RPMI8226 (cell line): Measurements from ENCODE around the gene SBF2.

Experiments used
- DNase-seq: peaks from one replicate; pipeline ENCODE4 v3.0.0-alpha.2; 2015

SBF2 gene

GRCh38 chr11:9831122-9831521 lies 462.9 kb downstream of the SBF2 start:
- no peak for DNase-seq

GRCh38 chr11:9827708-9828107 lies 466.3 kb downstream of the SBF2 start:
- no peak for DNase-seq

- no peak for DNase-seq
Measured at GRCh38 chr11:9826390-9826789, 467.6 kb downstream of the SBF2 start.

- DNase-seq, result no peak
Measured at GRCh38 chr11:9825895-9826294, 468.1 kb downstream of the SBF2 start.

DNA sequence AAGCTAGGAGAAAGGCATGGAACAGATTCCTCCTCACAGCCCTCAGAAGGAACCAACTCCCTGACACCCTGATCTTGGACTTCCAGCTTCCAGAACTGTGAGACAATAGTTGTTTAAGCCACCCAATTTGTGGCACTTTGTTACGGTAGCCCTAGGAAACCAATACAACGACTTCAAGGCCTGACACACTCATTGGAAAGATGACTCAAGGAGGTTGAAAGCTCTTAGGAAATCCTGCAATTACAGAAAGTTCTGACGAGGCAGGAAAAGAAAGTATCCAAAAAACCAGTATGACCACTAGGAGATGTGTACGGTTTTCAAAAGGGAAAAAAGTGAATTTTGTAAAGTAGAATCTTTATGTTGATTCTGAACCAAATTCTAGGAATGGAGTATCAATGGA lies 468.7 kb downstream of the SBF2 start:
- no peak for DNase-seq

GRCh38 chr11:9823887-9824385 lies 470.1 kb downstream of the SBF2 start:
- no peak for DNase-seq

GRCh38 chr11:9823439-9823838 lies 470.6 kb downstream of the SBF2 start:
- DNase-seq, result no peak

DNA sequence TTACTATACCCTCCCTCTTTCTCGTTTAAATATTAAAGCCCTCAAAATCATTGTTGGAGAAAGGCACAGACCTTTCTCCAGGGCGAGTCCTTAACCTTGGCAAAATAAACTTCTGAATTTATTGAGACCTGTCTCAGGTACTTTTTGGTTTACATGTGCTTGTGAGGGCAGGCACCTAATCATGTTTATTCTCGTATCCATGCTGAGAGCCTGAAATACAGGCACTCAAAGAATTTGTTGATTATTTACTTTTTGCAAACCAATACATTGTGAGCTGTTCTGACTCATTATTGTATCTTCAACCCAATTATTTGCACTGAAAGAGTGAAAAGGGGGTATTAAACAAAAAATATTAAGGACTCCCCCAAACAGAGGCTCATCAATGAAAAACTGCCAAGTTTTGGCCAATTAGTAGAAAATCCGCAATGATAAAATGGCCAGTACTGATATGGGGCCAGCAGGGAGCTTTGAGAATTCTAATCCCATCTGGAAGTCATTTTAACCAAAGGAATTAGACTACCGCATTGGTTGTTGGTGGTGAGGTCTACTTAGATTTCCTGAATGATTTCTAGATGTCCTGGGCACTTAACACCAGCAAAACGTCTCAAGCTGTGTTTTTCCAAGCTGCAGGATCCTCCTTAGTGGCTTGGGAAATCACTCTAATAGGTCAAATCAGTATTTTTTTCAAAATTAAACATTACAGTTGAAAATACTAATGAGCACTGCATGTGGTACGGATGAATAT lies 472.8 kb downstream of the SBF2 start:
- no peak for DNase-seq

GRCh38 chr11:9820260-9820659 lies 473.8 kb downstream of the SBF2 start:
- DNase-seq, result no peak

GRCh38 chr11:9817191-9817590 lies 476.8 kb downstream of the SBF2 start:
- DNase-seq, result no peak

DNA sequence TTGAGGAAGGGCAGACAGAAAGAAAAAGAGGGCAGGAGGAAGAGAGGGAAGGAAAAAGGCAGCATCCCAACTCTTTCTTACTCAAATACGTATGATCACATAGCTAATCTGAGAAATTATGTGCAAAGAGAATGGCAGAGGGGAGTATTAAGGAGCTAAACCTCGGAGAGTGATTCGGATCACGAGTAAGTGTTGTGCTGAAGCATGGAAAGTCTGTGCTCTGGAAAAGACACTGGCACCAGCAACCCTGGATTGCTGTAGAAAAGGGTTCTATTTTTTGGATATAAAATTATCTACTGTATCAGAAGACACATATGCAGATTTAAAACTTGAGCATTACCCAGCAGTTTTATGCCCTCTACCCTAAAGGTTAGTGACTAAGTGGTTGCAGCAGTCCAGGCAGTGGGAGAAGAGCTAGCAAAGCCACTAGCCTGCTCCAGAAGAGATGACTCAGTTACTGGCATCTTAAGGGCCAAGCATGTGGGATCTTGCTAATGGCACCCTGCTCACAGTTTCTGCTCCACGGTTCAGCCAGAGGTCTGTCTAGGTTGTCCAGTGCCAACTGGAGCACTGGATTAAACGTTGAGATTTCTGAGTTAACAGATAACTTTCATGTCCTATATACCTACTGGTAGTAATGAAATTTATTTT lies 478.4 kb downstream of the SBF2 start:
- DNase-seq, result no peak

- DNase-seq, result no peak
Measured at GRCh38 chr11:9814108-9814507, 479.9 kb downstream of the SBF2 start.

- DNase-seq, result no peak
Measured at GRCh38 chr11:9808943-9809342, 485.1 kb downstream of the SBF2 start.

DNA sequence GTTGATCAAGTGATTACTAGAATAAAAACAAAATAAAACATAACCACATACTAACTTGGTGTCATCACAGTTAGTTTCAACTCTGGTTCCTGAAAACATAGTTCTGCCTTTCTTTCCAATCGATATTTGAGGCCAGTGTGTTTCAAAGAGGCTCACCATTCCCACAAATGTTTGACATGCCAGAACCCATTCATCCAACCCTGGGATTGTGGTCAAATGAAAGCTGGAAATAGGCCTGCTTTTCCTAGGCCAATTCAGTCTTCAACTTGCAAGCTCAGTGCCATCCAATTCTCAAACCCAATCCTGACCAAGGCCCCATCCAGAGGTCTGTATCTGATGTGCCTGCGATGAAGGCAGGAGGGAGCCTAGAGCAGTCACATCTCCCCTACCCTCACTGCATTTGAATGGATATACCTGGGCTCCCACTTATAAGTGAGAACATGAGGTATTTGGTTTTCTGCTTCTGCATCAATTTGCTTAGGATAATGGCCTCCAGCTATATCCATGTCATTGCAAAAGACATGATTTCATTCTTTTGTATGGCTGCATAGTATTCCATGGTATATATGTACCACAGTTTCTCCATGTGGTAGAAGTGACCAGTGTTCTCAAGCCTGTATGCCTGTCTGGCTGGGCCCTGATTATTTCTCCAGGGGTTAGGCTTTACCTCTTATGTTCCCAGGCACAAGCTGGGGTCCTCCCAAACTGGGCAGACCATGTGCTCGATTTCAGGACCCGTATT lies 486.9 kb downstream of the SBF2 start:
- DNase-seq, result no peak

DNA sequence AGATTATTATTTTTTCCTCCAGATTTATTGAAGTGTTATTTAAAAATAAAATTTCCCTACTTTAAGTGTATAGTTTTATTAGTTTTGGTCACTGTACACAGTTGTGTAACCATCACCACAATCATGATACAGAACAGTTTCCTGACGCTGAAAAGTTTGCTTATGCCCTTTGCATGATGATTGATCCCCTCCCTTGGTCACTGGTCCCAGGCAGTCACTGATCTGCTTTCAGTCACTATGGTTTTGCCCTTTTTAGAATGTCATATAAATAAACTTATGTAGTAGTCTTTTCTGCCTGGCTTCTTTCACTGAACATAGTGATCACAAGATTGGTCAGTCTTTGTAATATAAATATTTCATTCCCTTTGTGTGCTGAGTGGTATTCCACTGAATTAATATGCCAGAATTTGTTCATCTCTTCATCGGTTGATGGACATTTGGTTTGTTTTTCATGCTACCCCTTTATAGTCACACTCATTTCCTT lies 489.6 kb downstream of the SBF2 start:
- no peak for DNase-seq

GRCh38 chr11:9803685-9804418 lies 490.2 kb downstream of the SBF2 start:
- no peak for DNase-seq

DNA sequence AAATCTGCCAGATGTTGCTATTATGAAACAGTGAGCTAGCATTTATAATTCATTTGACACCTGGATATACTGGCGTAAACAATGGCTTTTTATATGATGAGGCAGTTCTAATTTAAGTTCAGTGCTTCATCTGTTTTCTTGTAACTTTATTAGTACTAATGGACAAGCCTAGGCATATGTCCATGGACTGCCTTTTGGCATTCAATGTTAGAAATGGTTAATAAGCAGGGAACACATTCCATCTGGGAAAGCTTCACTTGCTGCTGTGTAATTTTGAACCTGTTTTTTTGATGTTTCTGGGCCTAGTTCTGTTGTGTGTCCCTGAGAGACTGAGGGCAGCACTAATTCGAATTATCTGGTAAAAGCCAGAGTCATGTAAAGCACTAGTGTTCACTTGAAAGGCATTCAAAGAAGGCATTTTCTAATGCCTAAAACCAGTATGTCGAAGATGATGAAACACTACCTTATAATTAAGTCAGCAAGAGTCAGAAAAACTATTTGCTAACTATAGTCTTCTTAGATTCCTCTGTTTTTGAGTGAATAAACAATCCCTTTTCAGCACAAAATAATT lies 491.6 kb downstream of the SBF2 start:
- no peak for DNase-seq

DNA sequence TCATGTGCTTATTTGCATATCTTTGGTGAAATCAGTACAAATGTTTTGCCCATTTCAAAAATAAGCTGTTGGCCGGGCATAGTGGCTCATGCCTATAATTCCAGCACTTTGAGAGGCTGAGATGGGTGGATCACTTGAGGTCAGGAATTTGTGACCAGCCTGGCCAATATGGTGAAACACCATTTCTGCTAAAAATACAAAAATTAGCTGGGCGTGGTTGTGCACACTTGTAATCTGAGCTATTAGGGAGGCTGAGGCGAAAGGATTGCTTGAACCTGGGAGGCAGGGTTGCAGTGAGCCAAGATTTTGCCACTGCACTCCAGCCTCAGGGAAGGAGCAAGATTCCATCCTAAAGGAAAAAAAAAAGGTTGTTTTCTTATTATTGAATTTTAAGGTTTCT lies 494.1 kb downstream of the SBF2 start:
- DNase-seq, result no peak

- DNase-seq, result no peak
Measured at GRCh38 chr11:9797300-9797699, 496.7 kb downstream of the SBF2 start.

DNA sequence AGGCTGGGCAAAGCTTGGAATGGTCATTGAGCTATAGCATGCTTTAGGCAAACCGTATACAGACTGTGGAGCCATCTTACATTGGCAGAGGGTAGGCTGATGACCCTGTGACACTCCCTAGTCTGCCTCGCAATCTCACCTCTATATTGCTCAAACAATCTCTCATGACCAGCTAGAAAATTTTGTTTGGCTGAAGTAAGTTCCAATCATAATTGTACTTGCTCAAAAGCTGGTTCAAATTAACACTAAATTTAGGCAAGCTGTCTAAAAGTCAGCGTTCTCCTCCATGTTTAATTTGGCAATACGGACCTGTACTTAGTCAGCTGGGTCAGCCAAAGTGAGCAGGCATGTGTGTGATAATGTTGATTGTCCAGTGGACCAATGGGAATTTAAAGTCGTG lies 497.2 kb downstream of the SBF2 start:
- no peak for DNase-seq

DNA sequence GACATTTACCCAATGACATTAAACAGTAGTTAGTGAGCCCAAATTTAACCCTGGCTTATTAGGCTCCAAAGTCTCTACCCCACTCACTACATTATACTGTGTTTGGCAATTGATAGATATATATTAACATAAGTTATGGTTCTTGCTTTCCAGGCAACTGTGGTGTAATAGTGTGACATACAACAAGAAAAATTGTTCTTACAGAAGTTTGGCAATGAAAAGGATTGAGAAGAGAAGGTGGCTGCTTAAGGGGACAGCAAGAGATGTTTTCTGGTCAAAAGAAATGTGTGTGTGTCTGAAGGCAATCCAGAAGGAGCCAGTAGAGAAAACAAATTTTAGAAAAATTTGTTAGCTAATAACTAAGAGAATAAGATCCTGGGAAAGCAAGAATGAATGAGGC lies 497.8 kb downstream of the SBF2 start:
- DNase-seq, result no peak

DNA sequence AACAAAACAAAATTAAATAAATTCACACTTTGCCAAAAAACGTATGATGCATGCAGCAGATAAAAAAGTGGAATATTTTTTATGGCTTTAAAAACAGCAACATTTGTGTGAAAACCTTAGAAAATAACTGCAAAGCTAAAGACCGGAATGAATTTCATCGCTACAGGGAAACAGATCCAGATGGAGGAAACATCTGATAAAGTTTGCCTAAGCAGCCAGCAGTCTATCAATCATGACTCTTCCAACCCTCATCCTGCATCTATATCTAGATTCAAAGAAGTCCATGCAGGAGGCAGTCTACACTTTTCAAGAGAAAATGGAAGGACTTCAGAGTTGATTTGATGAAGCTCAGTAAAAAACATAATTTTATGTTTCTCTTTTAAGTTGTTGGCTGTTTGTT lies 503.3 kb downstream of the SBF2 start:
- DNase-seq, result no peak

GRCh38 chr11:9789910-9790309 lies 504.1 kb downstream of the SBF2 start:
- DNase-seq, result no peak
